Activated naive CD4-positive, alpha-beta T cell treated with Interleukin-2 at 50 U/mL for 16 hours (primary cell): Measurements from ENCODE around the gene KCNC3.

ENCODE experiments used
- DNase-seq: peaks from one replicate; pipeline ENCODE4 v3.0.0-alpha.2; 2020

The KCNC3 gene

GRCh38 chr19:50309396-50310125 is 19.6 kb downstream of the KCNC3 start:
- no peak for DNase-seq

- DNase-seq: no peak
These were observed 20.2 kb downstream of the KCNC3 start for GRCh38 chr19:50308991-50309390.

GRCh38 chr19:50303558-50303957 is 25.6 kb downstream of the KCNC3 start:
- DNase-seq: no peak

GRCh38 chr19:50301607-50301971 is 27.6 kb downstream of the KCNC3 start:
- no peak for DNase-seq

GRCh38 chr19:50300814-50301606 is 28.2 kb downstream of the KCNC3 start:
- DNase-seq: no peak

- DNase-seq: no peak
These were observed 29.1 kb downstream of the KCNC3 start for GRCh38 chr19:50300051-50300450.

- DNase-seq: no peak
These were observed 35.7 kb downstream of the KCNC3 start for GRCh38 chr19:50293263-50294004.

GRCh38 chr19:50292216-50292827 is 36.9 kb downstream of the KCNC3 start:
- DNase-seq: no peak

- no peak for DNase-seq
These were observed 38.4 kb downstream of the KCNC3 start for GRCh38 chr19:50290775-50291174.

- DNase-seq: no peak
These were observed 39.2 kb downstream of the KCNC3 start for GRCh38 chr19:50290011-50290410.

- no peak for DNase-seq
These were observed 40.2 kb downstream of the KCNC3 start for GRCh38 chr19:50288954-50289353.

GRCh38 chr19:50287331-50287730 is 41.8 kb downstream of the KCNC3 start:
- no peak for DNase-seq

- DNase-seq: no peak
These were observed 42.7 kb downstream of the KCNC3 start for GRCh38 chr19:50286443-50286842.

- no peak for DNase-seq
These were observed 43.3 kb downstream of the KCNC3 start for GRCh38 chr19:50285833-50286232.

- DNase-seq: no peak
These were observed 47.7 kb downstream of the KCNC3 start for GRCh38 chr19:50281491-50281890.

- DNase-seq: no peak
These were observed 48.2 kb downstream of the KCNC3 start for GRCh38 chr19:50280983-50281382.

GRCh38 chr19:50280074-50280473 is 49.1 kb downstream of the KCNC3 start:
- DNase-seq: no peak

GRCh38 chr19:50277966-50278580 is 51.1 kb downstream of the KCNC3 start:
- no peak for DNase-seq

- DNase-seq: no peak
These were observed 52.7 kb downstream of the KCNC3 start for GRCh38 chr19:50276370-50277063.

- DNase-seq: no peak
These were observed 53.4 kb downstream of the KCNC3 start for GRCh38 chr19:50275577-50276368.

GRCh38 chr19:50273821-50274220 is 55.4 kb downstream of the KCNC3 start:
- DNase-seq: no peak
